H1 (cell line): Measurements from ENCODE around the gene CTDNEP1. TPM values are rescaled to one million over a fixed set of nuclear protein-coding genes. Genes with fewer than 3 reads are reported as not detected.

ENCODE experiments used
- CTCF ChIA-PET: fragments of 300-600 bp; sonication (Branson Sonifier 250); formaldehyde crosslinking; loops from one replicate; lab custom pipeline; 2021; ENCODE audit not compliant: partially characterized antibody; lab: Charles Lee
- POLR2A ChIA-PET: fragments of 300-600 bp; sonication (Branson Sonifier 250); formaldehyde crosslinking; loops from one replicate; lab custom pipeline; 2021; ENCODE audit warnings: inconsistent platforms; ENCODE audit not compliant: partially characterized antibody; lab: Charles Lee
- DNase-seq, 2 experiments: peaks; one replicate each; pipeline versions ENCODE4 v3.0.0 to v3.0.0-alpha.2; 2010 to 2022; ENCODE audit warnings: low spot score in 2 of 2, low read depth in 1 of 2, mixed read lengths in 1 of 2
- FAIRE-seq: peaks from 2 replicates; lab custom pipeline; 2011; peaks lifted over from hg19 to GRCh38; lab: Jason Lieb, UNC
- H2AFZ ChIP-seq: 2 replicates; pipeline ENCODE4 v1.8.1; 2012; ENCODE audit warnings: low read length, inconsistent platforms
- H2AK5ac ChIP-seq: 2 replicates; pipeline ENCODE4 v1.6.1; 2013; ENCODE audit warnings: low read depth, low read length
- H2BK120ac ChIP-seq: replicated peaks from 2 replicates; pipeline ENCODE3; 2013; ENCODE audit warnings: low read depth, low read length, inconsistent platforms
- H2BK12ac ChIP-seq: 2 replicates; pipeline ENCODE4 v1.6.1; 2013; ENCODE audit warnings: low read depth, low read length
- H2BK15ac ChIP-seq: 2 replicates; pipeline ENCODE4 v1.6.1; 2013; ENCODE audit warnings: low read length
- H2BK20ac ChIP-seq: 2 replicates; pipeline ENCODE4 v1.6.1; 2013; ENCODE audit warnings: low read length
- H2BK5ac ChIP-seq: 2 replicates; pipeline ENCODE4 v1.6.1; 2013; ENCODE audit warnings: low read depth, low read length
- H3K14ac ChIP-seq: 2 replicates; pipeline ENCODE4 v1.6.1; 2013; ENCODE audit warnings: inconsistent platforms; ENCODE audit not compliant: insufficient read length
- H3K18ac ChIP-seq: 2 replicates; pipeline ENCODE4 v1.6.1; 2013; ENCODE audit warnings: low read length; ENCODE audit errors: extremely low read depth
- H3K23ac ChIP-seq: 2 replicates; pipeline ENCODE4 v1.6.1; 2013; ENCODE audit warnings: inconsistent platforms; ENCODE audit not compliant: insufficient read length
- H3K23me2 ChIP-seq: 2 replicates; pipeline ENCODE4 v1.6.1; 2013; ENCODE audit warnings: low read depth, low read length
- H3K27ac ChIP-seq: 2 replicates; pipeline ENCODE4 v1.6.1; 2011; ENCODE audit warnings: low read depth, low read length, inconsistent platforms
- H3K27me3 ChIP-seq, 4 experiments: replicated peaks in 1 of 4; 1 replicate in 1 of 4; 2 replicates in 3 of 4; pipeline versions ENCODE4 v1.6.1 to v1.8.1; 2011 to 2013; ENCODE audit warnings: low read length in 3 of 4, mild to moderate bottlenecking in 3 of 4, inconsistent platforms in 2 of 4, mixed read lengths in 2 of 4, moderate library complexity in 1 of 4; ENCODE audit not compliant: control insufficient read depth in 3 of 4, insufficient read depth in 3 of 4; ENCODE audit errors: extremely low read depth in 1 of 4
- H3K36me3 ChIP-seq, 4 experiments: 2 replicates each; pipeline versions ENCODE4 v1.6.1 to v1.8.1; 2011 to 2013; ENCODE audit warnings: mild to moderate bottlenecking in 4 of 4, low read length in 3 of 4, moderate library complexity in 2 of 4, control low read depth in 1 of 4, inconsistent platforms in 1 of 4; ENCODE audit not compliant: insufficient read depth in 4 of 4, control insufficient read depth in 2 of 4
- H3K4ac ChIP-seq: replicated peaks from 2 replicates; pipeline ENCODE3; 2013; ENCODE audit warnings: low read length, low read depth, mixed read lengths, inconsistent platforms; ENCODE audit not compliant: insufficient read length
- H3K4me1 ChIP-seq, 4 experiments: replicated peaks in 1 of 4; 1 replicate in 1 of 4; 2 replicates in 3 of 4; pipeline versions ENCODE4 v1.6.1 to v1.8.1; 2011 to 2013; ENCODE audit warnings: low read length in 3 of 4, inconsistent platforms in 2 of 4, mixed read lengths in 1 of 4; ENCODE audit not compliant: insufficient read depth in 4 of 4, control insufficient read depth in 3 of 4
- H3K4me2 ChIP-seq, 2 experiments: 2 replicates each; pipeline versions ENCODE4 v1.6.1 to v1.8.1; 2011 to 2013; ENCODE audit warnings: low read depth in 2 of 2, low read length in 2 of 2, control low read depth in 1 of 2, inconsistent platforms in 1 of 2, mild to moderate bottlenecking in 1 of 2; ENCODE audit not compliant: insufficient read depth in 1 of 2
- H3K4me3 ChIP-seq, 4 experiments: fragments of 200-600, 300-600 bp in 1 of 4; sonication (generic), shearing (Covaris generic), sonication (Bioruptor Twin) in 1 of 4; 2 replicates each; pipeline versions ENCODE4 v1.5.1 to v1.8.1; 2011 to 2016; ENCODE audit warnings: low read length in 4 of 4, low read depth in 3 of 4, control low read depth in 2 of 4, inconsistent platforms in 2 of 4, mild to moderate bottlenecking in 2 of 4, mixed read lengths in 1 of 4, moderate library complexity in 1 of 4; ENCODE audit not compliant: insufficient read depth in 2 of 4; ENCODE audit errors: extremely low read depth in 1 of 4
- H3K56ac ChIP-seq: replicated peaks from 2 replicates; pipeline ENCODE3; 2013; ENCODE audit warnings: low read depth, mild to moderate bottlenecking, mixed read lengths, low read length, inconsistent platforms; ENCODE audit not compliant: insufficient read length
- H3K79me1 ChIP-seq: 2 replicates; pipeline ENCODE4 v1.6.1; 2013; ENCODE audit warnings: low read depth, low read length, control low read depth
- H3K79me2 ChIP-seq, 2 experiments: 2 replicates each; pipeline versions ENCODE4 v1.6.1 to v1.8.1; 2012 to 2013; ENCODE audit warnings: low read length in 2 of 2, mild to moderate bottlenecking in 2 of 2, inconsistent platforms in 1 of 2; ENCODE audit not compliant: insufficient read depth in 2 of 2, control insufficient read depth in 1 of 2
- H3K9ac ChIP-seq, 4 experiments: replicated peaks in 1 of 4; 1 replicate in 1 of 4; 2 replicates in 3 of 4; pipeline versions ENCODE4 v1.6.1 to v1.8.1; 2011 to 2013; ENCODE audit warnings: low read depth in 3 of 4, low read length in 3 of 4, control low read depth in 2 of 4, mild to moderate bottlenecking in 2 of 4, moderate library complexity in 2 of 4, inconsistent platforms in 1 of 4; ENCODE audit errors: extremely low read depth in 1 of 4
- H3K9me3 ChIP-seq, 2 experiments: 2 replicates each; pipeline versions ENCODE4 v1.6.1 to v1.8.1; 2012 to 2013; ENCODE audit warnings: mild to moderate bottlenecking in 2 of 2, moderate library complexity in 2 of 2, control low read depth in 1 of 2, inconsistent platforms in 1 of 2, low read depth in 1 of 2, low read length in 1 of 2, mixed read lengths in 1 of 2; ENCODE audit not compliant: insufficient read depth in 2 of 2
- H4K20me1 ChIP-seq, 2 experiments: replicated peaks in 1 of 2; 2 replicates each; pipeline versions ENCODE3 to v1.8.1; 2011 to 2013; ENCODE audit warnings: inconsistent platforms in 2 of 2, low read length in 2 of 2, mild to moderate bottlenecking in 1 of 2; ENCODE audit not compliant: insufficient read depth in 2 of 2, control insufficient read depth in 1 of 2
- H4K5ac ChIP-seq: 2 replicates; pipeline ENCODE4 v1.6.1; 2013; ENCODE audit warnings: low read length, low read depth, mixed read lengths, inconsistent platforms; ENCODE audit not compliant: insufficient read length
- H4K8ac ChIP-seq: 2 replicates; pipeline ENCODE4 v1.8.0; 2013; ENCODE audit warnings: mild to moderate bottlenecking, moderate library complexity, low read length, inconsistent platforms; ENCODE audit not compliant: insufficient read depth; ENCODE audit errors: extremely low read depth
- H4K91ac ChIP-seq: replicated peaks from 2 replicates; pipeline ENCODE3; 2013; ENCODE audit warnings: low read length, mixed read lengths, inconsistent platforms; ENCODE audit not compliant: insufficient read length
- ASH2L ChIP-seq: fragments of 200-600, 300-600 bp; sonication (generic); IDR thresholded peaks from one replicate; pipeline ENCODE4 v1.7.1; 2017; ENCODE audit warnings: low read length
- KDM4A ChIP-seq: IDR thresholded peaks from one replicate; pipeline ENCODE4 v1.7.1; 2012; ENCODE audit warnings: low read depth, mild to moderate bottlenecking, moderate library complexity, low read length, inconsistent platforms; ENCODE audit not compliant: severe bottlenecking
- NANOG ChIP-seq: IDR thresholded peaks from 2 replicates; pipeline ENCODE4 v1.6.1; 2011; ENCODE audit warnings: low read length, low read depth, mild to moderate bottlenecking, inconsistent platforms; ENCODE audit not compliant: insufficient read depth, poor library complexity, severe bottlenecking
- POLR2A ChIP-seq, 2 experiments: IDR thresholded peaks; 1 replicate in 1 of 2; 2 replicates in 1 of 2; pipeline ENCODE4 v1.6.1; 2011; ENCODE audit warnings: low read depth in 2 of 2, low read length in 2 of 2, mild to moderate bottlenecking in 2 of 2; ENCODE audit errors: control extremely low read depth in 1 of 2
- RBBP5 ChIP-seq: IDR thresholded peaks from 2 replicates; pipeline ENCODE4 v1.7.1; 2012; ENCODE audit warnings: low read depth, mild to moderate bottlenecking, inconsistent platforms, low read length, moderate library complexity, borderline replicate concordance
- RXRA ChIP-seq: IDR thresholded peaks from 2 replicates; pipeline ENCODE4 v1.6.1; 2011; ENCODE audit warnings: low read depth, mild to moderate bottlenecking, low read length, moderate library complexity; ENCODE audit not compliant: insufficient read depth
- WGBS, 2 experiments: shearing (Covaris generic) in 1 of 2; methylation state at CpG; one replicate each; pipeline versions ENCODE4 v1.1.6 to v1.1.7; 2013 to 2015; ENCODE audit warnings: low lambda C conversion rate in 2 of 2, mixed read lengths in 2 of 2, inconsistent platforms in 1 of 2, low coverage in 1 of 2, missing lambda C conversion rate in 1 of 2; ENCODE audit not compliant: insufficient replicate concordance in 2 of 2, insufficient coverage in 1 of 2, insufficient read length in 1 of 2; ENCODE audit errors: extremely low coverage in 1 of 2, missing lambda C conversion rate in 1 of 2; 5-methylcytosine and 5-hydroxymethylcytosine counted together
- polyA plus RNA-seq, 7 experiments: library from polyadenylated mRNA; depleted of rRNA in 3 of 7; stranded (reverse) in 5 of 7; unstranded in 2 of 7; fragments of >200 nt in 5 of 7; fragments of 200-250 nt in 2 of 7; gene quantifications; 1 replicate in 5 of 7; 2 replicates in 1 of 7; 4 replicates in 1 of 7; pipeline versions ENCODE4 v1.2.1 to v1.2.3, GENCODE V29; 2011 to 2013; ENCODE audit warnings: missing spikeins in 2 of 7, mixed read lengths in 2 of 7
- total RNA-seq: library from RNA; stranded (reverse); fragmentation: NEBNext Ultra II Directional; extraction: Animal tissue kit (Norgen Biotek cat#: 25700); gene quantifications from 2 replicates; pipeline ENCODE4 v1.2.1, GENCODE V29; 2021
- TF ChIP-seq, protein P1 (sequence below): IDR thresholded peaks from 2 replicates; pipeline ENCODE4 v1.6.1; 2011; ENCODE audit warnings: low read length, improper control_type of control experiment
- TF ChIP-seq, protein P2 (sequence below), 3 experiments: IDR thresholded peaks; 1 replicate in 2 of 3; 2 replicates in 1 of 3; pipeline versions ENCODE4 v1.5.1 to v1.6.1; 2011; ENCODE audit warnings: low read length in 3 of 3, mild to moderate bottlenecking in 3 of 3, inconsistent platforms in 2 of 3, low read depth in 1 of 3, moderate library complexity in 1 of 3; ENCODE audit not compliant: insufficient read depth in 1 of 3; ENCODE audit errors: control extremely low read depth in 1 of 3

The CTDNEP1 gene
- total and polyA plus RNA-seq, 2 of the 8 experiments (the other 6 are each of a cell fraction or from before 2014, with no cell fraction given): 114 to 123 TPM

DNA sequence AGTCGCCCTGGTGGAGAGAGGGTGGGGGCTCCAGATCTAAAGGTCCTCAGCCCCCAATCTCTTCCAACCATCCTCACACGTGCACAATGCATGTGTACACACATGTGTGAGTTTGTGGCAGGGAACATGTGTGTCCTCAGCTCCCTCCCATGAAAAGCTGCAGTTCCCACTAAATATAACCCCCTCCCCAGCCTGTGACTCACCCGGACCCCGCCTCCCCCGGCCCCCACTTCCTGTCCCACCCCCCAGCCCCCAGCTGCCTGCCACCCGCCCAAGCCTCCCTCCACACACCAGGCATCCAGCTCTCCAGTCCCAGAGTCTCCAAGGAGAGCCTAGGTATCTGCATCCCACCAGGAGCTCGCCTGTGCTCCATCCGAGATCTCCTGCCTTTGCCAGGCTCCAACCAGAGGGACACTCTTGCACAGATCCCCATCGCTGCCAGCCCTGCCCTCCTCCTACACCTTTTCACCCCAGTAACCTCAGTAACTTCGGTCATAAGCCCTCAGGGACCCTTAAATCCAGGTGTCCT, 35.8 kb downstream of the CTDNEP1 start:
- Histone ChIP-seq H3K56ac (no peak overlapping the region), H3K4me3 (peak overlapping the region; percentile 40 to 75 (median 52); a peak in 7 of 8 replicates), H4K91ac (peak overlapping the region; percentile 51), H3K36me3 (no peaks in the 10 kb centered on the region), H2BK12ac (peak overlapping the region; percentile 84; the same call in 1 of the 2 replicates), H3K9me3 (no peaks in the 10 kb centered on the region), H2BK120ac (no peak overlapping the region), H3K4ac (no peak overlapping the region), H3K18ac (peak overlapping the region; percentile 93), H3K9ac (peak overlapping the region in 1 of 4 experiments; percentile 45; a peak in 2 of 7 replicates), H3K27me3 (no peaks in the 10 kb centered on the region), H4K5ac (no peak overlapping the region), H3K4me1 (peaks cover 9 to 45% (median 27%) of the 10 kb centered on the region in 4 experiments), H2AK5ac (0 out of 2 replicates have a peak overlapping the region, but pooled peaks have one; percentile 75), H2BK5ac (peak overlapping the region; percentile 82), H4K8ac (no peak overlapping the region), H3K79me1 (peaks cover 3% of the 10 kb centered on the region; the same call in 1 of the 2 replicates), H4K20me1 (no peaks in the 10 kb centered on the region), H3K27ac (peak overlapping the region; percentile 73), H3K4me2 (peak overlapping the region; percentile 69 to 87), H3K23ac (no peak overlapping the region), H2AFZ (no peak overlapping the region), H2BK15ac (peak overlapping the region; percentile 81; the same call in 1 of the 2 replicates), H3K14ac (no peak overlapping the region), H3K23me2 (peaks cover 31% of the 10 kb centered on the region; the same call in 1 of the 2 replicates), H2BK20ac (no peak overlapping the region), H3K79me2 (peaks cover 0 to 34% of the 10 kb centered on the region in 2 experiments; a peak in 2 of 4 replicates)
- no peak for DNase-seq
- FAIRE-seq: no peak
- 7% methylated on average over 6 of the region's 10 CpGs; no CpG with 5 or more reads in 1 of the 2 experiments for WGBS, 2 experiments
- CTCF ChIA-PET: interaction anchor here (1.0 to 1.7 kb wide), 4 partner anchors 31 to 345 kb away, joined by 3 to 6 read pairs (median 4); no protein-coding TSS in a partner anchor
- POLR2A ChIA-PET: interaction anchor here (0.8 to 3.7 kb wide), 4 partner anchors 12 to 46 kb away, joined by 3 to 22 read pairs (median 10); partner anchors contain the start of genes CLDN7, DVL2 and GABARAP
- TF ChIP-seq RBBP5: 0 out of 2 replicates have a peak, but pooled peaks have one; percentile 32
- TF ChIP-seq ASH2L: no peak
- TF ChIP-seq, protein P1, sequence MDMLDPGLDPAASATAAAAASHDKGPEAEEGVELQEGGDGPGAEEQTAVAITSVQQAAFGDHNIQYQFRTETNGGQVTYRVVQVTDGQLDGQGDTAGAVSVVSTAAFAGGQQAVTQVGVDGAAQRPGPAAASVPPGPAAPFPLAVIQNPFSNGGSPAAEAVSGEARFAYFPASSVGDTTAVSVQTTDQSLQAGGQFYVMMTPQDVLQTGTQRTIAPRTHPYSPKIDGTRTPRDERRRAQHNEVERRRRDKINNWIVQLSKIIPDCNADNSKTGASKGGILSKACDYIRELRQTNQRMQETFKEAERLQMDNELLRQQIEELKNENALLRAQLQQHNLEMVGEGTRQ: no peak
- TF ChIP-seq, protein P2, sequence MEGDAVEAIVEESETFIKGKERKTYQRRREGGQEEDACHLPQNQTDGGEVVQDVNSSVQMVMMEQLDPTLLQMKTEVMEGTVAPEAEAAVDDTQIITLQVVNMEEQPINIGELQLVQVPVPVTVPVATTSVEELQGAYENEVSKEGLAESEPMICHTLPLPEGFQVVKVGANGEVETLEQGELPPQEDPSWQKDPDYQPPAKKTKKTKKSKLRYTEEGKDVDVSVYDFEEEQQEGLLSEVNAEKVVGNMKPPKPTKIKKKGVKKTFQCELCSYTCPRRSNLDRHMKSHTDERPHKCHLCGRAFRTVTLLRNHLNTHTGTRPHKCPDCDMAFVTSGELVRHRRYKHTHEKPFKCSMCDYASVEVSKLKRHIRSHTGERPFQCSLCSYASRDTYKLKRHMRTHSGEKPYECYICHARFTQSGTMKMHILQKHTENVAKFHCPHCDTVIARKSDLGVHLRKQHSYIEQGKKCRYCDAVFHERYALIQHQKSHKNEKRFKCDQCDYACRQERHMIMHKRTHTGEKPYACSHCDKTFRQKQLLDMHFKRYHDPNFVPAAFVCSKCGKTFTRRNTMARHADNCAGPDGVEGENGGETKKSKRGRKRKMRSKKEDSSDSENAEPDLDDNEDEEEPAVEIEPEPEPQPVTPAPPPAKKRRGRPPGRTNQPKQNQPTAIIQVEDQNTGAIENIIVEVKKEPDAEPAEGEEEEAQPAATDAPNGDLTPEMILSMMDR (IDR thresholded peaks at IDR 0.05; ENCODE audit: control extremely low read depth in 1 of 3, insufficient read depth in 1 of 3, low read depth in 1 of 3, low read length in 3 of 3): no peak
- no peak for TF ChIP-seq NANOG
- no peak for TF ChIP-seq RXRA
- no peak for TF ChIP-seq KDM4A
- 0 out of 3 replicates have a peak, but pooled peaks of 1 of the 2 experiments have one; percentile 25 for TF ChIP-seq POLR2A (IDR thresholded peaks at IDR 0.05; ENCODE audit: control extremely low read depth in 1 of 2, low read depth in 2 of 2, low read length in 2 of 2)
